DMS 273 treated with DMSO at 0.1 percent for 48 hours (cell line): ENCODE measurements around the gene WDR88.
"Not testable (repeated sequence)": the region's sequence is repeated elsewhere in the genome, so short reads cannot be mapped to it uniquely, and the experiment has no call there.

Experiments
- DNase-seq: peaks from one replicate; lab custom pipeline; 2025; lab: John Stamatoyannopoulos, UW

The WDR88 gene

DNA sequence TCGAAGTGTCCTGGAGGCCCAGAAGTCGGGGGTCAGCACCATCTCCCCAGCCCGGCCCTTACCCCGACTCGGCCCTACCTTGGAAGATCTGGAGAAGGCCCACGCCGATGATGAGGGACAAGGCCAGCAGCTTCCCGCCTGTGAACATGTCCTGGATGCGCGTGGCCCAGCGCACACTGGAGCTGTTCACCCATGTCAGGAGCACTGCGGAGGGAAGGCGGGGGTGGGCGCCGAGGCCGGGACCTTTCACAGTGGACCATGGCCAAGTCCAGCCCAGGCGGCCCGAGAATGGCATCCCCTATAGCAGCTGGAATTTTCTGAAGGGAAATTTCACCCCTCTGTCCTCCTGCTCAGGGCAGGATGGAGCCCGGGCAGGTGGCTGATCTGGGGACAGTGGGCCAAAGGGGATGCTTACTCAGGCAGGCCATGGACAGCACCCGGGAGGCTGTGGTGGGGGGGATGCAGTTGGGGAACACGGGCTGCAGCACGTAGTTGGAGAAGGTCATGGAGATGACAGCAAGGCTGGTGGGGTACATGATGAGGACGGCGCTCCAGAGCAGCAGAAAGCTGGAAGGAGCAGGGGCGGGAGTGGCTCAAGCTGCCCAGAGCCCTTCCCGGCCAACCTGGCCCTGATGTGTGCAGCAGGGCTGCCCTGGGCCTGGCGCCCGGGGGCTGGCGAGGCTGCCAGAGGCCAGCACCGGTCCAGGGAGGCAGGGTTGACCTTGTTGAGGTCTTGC lies 80.7 kb downstream of the WDR88 start:
- no peak for DNase-seq

DNA sequence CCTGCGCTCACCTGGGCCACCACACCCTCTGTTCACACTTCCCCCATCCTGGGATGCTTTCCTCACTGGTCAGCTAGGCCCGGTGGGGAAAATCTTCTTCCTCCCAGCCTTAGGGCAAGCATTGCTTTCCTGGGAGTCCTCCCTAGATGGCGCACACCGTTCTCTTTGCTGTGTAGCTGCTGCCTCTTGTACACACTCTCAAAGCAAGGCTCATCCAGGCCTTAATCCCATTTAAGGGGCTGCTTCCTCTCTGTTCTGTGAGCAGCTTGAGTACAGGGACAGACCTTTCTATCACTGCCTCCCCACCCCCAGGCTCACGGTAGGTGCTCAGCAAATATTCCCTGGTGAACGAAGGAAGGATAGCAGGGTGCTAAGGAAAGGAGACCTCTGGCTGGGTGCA lies 82.7 kb downstream of the WDR88 start:
- DNase-seq, result no peak

DNA sequence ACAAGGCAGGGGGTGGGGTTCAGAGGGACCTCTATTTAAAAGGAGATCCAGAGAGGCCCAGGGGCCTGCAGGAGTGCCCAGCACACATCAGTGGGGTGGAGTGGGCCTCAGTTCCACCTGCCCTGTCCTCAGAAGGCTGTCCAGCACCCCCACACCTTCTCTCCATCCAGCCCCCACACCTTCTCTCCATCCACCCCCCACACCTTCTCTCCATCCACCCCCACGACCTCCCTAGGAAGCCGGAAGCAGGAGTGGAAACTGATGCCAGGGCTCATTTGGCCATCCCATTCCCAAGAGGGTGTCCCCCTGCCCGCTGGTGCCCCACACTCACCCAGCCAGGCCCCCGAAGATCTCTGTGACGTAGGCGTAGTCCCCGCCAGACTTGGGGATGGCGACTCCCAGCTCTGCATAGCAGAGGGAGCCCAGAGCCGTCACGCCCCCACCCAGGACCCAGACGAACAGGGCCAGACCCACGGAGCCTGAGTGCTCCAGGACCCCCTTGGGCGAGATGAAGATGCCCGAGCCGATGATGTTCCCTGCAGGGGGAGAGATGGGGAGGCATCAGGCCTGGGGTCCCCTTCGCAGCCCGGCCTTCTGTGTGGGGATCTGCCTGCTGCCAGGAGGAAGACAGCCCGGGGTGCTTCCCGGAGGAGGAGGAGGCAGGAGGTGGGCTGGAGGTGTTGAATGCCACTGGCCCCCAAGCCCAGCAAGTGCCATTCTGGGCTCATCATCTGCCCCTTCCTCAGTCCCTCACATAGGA lies 83.7 kb downstream of the WDR88 start:
- DNase-seq, result no peak

DNA sequence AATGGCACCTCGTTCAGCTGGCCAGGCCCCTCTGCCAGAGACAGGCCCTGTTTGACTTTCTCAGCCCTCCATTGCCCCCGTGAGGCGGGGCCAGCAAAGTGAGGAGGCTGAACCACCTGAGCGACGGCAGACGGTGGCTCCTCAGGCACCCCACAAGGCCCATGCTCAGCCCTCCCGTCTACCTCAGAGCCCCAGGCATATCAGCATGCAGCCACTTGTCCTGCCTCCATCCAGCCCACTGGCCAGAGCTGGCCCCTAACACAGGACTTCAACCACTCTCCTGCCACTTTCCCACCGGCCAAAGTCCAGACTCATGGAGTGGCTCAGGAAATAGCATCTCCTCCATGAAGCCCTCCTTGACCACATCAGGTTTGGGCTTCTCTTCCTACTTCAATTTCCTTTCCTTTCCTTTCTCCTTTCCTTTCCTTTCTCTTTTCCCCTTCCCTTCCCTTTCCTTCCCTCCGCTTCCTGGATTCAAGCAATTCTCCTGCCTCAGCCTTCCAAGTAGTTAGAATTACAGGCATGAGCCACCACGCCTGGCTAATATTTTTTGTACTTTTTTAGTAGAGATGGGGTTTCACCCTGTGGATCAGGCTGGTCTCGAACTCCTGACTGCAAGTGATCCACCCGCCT lies 84.4 kb downstream of the WDR88 start:
- DNase-seq, result no peak

DNA sequence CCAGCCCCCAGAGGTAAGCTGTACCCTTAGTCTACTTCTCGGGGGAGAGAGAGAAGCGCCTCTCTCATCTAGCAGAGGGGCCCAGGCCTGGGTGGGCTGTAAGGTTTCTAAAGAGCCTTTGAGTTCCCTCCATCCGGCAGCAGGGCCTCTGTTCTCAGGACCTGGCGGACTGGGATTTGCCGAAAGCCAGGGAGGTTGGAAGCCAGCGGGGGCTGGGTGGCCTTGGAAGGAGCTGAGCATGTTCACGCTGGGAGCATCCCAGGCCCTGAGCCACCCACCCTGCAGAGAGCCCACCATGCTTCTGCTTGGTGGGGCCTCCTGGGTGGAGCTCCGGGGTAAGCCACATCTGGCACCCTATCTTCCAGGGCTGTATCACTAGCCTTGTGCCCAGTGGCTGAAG lies 86.0 kb downstream of the WDR88 start:
- DNase-seq, result no peak

DNA sequence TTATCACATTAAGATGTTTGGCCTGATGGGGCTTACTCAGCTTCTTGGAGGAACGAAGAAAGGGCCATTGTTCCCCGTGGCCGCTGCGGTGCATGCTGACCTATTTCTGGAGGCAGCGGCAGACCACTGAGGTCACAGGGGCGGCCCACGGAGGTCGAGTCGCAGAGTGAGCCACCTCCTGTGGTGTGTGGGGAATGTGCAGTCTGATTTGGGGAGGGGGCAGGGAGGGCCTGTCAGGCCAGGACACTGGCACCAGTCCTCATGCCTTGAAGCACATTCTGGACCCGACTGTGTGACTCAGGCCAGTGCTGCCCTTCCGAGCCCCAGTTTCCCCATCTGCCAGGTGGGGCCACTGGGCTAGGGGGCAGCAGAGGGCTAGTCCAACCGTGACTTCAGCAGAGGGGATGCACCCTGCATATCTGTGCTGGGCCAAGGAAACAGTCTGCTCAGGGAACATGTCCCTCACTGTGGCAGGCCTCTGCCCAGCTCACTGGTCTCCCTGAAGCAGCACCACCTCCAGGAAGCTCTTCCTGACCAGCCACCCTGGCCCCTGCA lies 87.4 kb downstream of the WDR88 start:
- no peak for DNase-seq

DNA sequence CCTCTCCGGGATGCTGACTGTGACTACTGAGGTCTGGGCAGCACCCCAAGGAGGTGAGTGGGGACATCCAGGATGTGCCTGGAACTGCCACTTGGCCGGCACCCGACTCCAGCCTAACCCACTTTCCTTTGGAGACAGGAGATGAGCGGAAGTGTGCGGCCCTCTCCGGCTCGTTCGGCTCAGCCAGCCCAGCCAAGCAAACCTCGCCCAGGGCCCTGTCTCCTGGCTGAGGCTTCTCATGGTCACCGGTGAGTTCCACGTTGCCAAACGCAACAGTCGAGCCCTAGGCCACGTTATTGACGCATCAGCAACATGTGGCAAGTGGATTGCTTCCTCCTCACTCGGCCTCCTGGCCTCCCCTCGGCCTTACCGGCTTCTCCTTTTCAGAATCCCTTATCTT lies 88.2 kb downstream of the WDR88 start:
- no peak for DNase-seq

DNA sequence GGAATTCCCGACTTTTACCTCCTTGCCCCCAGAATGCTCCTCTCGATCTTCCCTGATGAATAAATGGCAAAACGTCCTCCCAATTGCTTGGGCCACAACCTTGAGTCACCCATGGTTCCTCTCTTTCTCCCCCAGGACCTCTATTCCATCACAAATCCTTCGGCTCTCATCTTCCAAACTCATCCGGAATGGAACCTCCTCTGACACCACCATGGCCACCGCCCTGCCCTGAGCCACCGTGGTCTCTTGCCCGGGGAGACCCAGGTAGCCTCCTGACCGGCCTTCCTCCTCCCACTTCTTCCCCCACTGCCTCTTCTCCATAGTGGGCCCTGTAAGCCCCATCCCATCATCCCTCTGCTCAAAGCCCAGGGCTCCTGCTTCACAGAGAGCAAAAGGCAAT lies 88.8 kb downstream of the WDR88 start:
- no peak for DNase-seq

DNA sequence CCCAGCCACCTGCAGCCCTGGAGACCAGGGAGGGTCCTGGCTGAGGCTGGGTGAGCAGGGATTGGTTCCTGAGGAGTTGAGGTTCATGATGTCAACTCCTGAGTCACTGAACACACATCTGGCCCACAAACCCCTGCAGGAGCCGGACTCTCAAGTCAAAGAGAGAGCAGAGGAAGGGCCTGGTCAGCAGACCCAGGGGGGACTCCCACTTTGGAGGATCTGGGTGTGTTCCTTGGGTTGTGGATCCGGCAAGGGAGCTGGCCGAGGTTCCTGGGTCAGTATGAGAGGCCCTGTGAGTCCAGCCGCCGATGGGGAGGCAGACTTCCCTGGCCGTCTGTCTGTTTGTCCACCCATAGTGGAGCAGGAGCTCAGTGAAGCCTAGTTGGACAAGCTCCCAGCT lies 89.7 kb downstream of the WDR88 start:
- DNase-seq, result no peak

DNA sequence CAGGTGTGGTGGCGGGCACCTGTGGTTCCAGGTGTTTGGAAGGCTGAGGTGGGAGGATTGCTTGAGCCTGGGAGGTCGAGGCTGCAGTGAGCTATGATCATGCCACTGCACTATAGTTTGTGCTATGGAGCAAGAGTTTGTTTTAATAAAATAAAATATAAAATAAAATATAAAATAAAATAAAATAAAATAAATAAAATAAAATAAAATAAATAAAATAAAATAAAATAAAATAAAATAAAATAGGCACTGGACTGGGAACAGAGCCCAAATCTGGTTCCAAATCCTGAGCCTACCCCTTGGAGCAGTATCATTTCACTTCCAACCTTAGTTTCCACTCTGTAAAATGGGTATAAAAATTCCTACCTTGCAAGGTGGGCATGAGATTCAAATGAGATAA lies 90.3 kb downstream of the WDR88 start:
- DNase-seq, result not testable (repeated sequence)

DNA sequence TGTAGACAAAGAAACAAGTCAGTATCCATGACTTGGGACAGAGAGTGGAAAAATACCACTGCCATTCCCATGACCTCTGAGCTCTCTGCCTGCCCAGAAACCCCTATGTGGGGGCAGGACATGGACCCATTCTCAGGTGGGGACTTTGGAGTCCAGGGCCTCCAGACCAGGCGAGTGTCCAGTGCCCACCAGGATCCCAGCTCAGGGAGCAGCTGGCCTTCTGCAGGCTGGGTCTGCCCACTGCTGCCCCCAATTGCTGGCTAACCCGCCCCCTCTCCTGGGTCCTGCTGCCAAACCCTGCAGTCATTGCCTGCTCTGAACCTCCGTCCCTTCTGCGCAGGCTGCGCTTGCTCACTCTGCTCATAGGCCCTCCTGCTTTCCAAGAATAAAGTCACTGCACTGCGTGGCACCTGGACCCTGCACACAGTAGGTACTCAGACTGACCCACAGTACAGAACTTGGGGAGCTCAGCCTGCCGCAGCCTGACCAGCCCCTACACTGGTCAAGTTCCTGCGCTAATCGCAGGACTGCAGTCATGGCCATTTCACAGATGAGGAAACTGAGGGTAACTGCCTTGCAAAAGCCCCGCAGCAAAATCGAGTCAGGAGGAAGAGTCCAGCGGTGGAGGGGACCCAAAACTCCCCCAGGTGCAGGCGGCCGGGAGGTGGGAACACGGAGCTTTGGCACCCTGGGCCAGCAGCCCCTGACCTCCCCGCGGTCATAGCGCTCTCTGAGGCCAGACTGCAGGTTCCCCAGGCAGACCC lies 93.0 kb downstream of the WDR88 start:
- no peak for DNase-seq
